Fibroblast of skin of abdomen (primary cell): ENCODE data around the gene STAT1.
"Not testable (repeated sequence)": the region's sequence is repeated elsewhere in the genome, so short reads cannot be mapped to it uniquely, and the experiment has no call there.

Experiments
- DNase-seq: peaks from one replicate; pipeline ENCODE4 v3.0.0-alpha.2; 2013

Gene STAT1

DNA sequence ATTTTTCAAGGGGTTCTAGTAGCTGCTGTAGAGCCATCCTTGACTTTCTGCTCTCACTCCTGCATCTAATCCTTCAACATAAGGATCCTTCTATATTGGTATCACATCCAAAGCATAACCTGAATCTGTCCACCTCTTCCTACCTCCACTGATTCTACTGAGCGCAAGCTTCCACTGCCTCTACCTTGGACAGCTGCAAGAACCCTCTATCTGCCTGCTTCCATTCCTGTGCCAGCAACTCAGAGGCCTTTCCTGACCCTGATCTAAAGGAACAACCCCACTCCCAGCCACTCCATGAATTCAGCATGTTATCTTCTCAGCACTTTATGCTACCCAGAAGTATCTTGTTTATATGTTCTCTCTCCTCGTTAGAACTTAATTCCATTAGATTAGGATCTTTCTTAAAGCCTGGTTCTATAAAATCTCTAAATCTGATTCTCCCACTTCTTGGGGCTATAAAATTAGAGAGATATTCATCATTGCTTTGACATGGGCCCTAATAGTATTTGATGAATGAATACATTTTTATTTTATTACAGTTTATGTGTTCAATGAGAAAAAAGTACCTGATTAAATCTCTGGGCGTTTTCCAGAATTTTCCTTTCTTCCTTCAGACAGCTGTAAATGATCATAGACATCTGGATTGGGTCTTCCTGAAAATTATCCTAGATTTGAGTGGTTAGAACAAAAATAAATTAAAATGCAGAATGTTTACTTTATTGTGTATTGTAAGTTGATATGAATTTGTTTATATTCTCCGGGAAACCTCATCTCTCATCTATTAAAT is 6.8 kb downstream of the STAT1 start:
- no peak for DNase-seq

DNA sequence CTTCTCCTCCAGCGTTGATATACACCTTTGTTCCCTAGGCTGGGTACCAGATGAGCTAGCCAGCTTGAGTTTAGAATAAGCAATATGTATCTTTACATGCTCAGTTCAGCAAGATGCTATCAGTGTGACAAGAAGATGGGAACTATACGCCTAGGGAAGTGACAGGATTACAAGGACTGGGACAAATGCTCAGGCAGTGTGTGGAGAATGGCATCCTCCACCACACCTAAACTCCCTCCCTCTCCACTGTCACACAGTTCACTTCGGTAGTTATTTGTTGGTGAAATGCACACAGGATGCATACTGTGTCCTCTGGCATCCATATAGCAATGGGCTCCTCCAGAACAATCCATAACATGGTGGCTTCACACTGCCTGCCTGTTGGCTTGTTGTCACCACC is 7.7 kb downstream of the STAT1 start:
- no peak for DNase-seq

DNA sequence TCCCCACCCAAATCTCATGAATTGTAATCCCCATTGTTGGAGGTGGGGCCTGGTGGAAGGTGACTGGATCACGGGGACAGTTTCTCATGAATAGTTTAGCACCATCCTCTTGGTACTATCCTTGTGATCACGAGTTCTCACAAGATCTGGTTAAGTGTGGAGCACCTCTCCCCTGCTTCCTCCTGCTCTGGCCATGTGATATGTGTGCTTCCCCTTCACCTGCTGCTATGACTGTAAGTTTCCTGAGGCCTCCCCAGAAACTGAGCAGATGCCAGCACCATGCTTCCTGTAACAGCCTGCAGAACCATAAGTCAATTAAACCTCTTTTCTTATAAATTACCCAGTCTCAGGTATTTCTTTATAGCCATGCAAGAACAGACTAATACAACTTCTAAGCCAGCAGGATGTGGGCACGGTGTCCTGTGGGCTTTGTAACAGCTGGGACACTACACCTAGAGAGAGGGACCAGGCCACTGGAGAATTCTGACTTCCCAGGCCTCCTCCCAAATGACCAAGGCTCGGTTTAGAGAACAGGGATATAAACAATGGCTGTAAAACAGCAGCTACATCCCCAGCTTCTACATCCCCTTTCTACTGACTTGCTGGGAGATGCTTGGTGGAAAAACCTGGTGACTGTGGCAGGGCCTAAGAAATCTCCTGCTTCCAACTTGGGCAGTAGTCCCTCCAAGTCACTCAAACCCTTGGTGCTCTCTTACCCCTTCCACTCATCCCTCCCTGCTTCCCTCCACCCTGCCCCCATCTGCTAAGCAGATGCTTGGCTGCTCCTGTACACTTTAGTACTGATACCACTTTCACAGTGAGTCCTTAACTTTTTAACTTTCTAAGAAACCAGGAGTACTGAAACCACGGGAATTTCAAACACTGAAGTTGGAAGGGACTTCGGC is 10.3 kb downstream of the STAT1 start:
- DNase-seq: no peak

DNA sequence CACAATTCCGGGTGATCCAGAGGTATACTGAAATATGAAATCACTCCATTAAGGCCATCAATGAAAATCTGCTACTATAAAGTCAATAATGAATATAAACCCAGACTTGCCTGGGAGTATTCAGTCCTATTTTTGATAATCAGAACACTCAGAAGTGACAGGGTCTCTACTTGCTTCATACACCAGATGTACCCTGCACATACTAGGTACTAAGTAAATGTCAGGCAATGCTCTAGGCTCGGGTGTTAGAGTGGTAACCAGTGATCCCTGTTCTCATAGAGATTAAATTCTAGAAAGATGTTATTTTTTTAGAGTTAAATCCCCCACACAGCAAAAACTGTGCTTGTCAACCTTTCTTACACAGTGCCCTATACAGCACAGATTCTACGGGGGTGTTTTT is 12.3 kb downstream of the STAT1 start:
- no peak for DNase-seq

GRCh38 chr2:191001032-191001431 is 12.9 kb downstream of the STAT1 start:
- no peak for DNase-seq

GRCh38 chr2:190999949-191000665 is 13.9 kb downstream of the STAT1 start:
- DNase-seq: no peak

DNA sequence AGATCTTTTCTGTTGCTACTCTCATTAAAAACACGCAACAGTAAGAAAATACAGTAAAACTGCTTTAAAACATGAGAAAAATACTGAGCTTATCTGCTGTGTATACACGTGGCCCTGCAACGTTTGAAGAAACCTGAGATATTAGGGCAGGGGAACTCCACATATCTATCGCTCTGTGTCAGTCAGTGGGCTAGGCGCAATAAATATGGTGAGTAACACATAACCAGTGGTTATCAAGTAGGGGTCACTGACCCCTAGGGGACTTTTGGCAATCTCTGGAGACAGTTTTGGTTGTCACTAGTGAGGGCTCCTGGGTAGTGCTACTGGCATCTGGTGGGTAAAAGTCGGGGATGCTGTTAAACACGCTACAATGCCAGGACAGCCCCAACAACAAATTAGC is 14.9 kb downstream of the STAT1 start:
- no peak for DNase-seq

GRCh38 chr2:190997526-190998113 is 16.4 kb downstream of the STAT1 start:
- no peak for DNase-seq

DNA sequence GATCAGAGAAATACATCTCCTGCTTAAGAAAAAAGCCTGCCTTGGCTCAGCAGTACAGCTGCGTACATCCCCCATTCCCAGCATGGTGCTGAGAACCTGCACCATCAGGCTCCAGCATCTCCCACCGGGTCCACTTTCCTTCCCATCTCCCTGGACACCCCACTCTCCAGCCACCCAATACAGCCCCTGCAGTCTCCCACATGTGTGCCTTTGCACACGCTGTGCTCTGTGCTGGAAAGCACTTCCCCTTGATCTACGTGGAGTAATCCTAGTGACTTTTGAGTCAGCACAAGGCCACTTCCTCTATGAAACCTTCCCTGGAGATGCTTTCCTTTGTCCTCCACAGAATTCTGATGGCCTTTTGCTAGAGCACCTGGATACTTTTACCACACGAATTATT is 17.0 kb downstream of the STAT1 start:
- no peak for DNase-seq

GRCh38 chr2:190996338-190996946 is 17.5 kb downstream of the STAT1 start:
- DNase-seq: peak; percentile 38

DNA sequence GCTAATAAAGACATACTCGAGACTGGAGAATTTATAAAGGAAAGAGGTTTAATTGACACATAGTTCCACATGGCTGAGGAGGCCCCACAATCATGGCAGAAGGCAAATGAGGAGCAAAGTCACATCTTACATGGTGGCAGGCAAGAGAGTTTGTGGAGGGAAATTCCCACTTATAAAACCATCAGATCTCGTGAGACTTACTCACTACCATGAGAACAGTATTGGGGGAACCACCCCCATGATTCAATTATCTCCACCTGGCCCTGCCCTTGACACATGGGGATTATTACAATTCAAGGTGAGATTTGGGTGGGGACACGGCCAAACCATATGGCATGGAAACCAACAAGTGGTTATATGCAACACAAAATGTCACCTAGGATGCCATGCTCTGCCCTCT is 18.7 kb downstream of the STAT1 start:
- not testable (repeated sequence) for DNase-seq

- DNase-seq: no peak
Observed at GRCh38 chr2:190994148-190994547, 19.8 kb downstream of the STAT1 start.

DNA sequence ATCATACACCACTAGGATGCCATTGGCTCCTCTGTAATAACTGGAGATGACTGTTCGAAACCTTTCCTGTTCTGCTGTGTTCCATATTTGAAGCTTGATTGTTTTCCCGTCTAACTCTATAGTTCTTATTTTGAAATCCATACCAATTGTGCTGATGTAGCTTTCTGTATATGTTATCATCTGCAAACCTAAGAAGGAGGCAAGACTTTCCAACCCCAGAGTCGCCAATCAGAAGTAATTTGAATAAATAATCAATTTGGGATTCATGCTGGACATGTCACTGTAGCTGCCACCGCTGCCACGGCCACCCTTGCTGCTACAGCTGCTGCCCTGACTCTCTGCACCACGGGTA is 20.7 kb downstream of the STAT1 start:
- no peak for DNase-seq

DNA sequence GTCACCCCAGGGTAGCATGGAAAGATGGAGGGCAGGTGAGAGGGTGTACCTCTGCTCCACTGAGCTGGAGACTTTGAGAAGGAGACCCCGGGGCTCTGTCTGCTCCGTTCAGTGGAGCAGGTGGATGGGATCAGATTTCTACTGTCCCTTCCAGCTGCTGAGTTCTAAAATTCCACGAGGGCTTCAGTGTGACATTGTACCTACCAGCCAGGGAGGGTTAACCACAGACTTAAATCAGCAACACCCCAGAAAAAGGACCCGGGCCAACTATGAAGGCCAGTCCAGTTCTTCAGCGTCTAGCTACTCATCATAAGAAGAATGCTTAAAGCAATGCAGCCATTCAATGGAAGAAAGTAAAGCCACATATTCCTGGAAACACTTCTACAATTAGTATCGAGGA is 23.8 kb downstream of the STAT1 start:
- DNase-seq: no peak

DNA sequence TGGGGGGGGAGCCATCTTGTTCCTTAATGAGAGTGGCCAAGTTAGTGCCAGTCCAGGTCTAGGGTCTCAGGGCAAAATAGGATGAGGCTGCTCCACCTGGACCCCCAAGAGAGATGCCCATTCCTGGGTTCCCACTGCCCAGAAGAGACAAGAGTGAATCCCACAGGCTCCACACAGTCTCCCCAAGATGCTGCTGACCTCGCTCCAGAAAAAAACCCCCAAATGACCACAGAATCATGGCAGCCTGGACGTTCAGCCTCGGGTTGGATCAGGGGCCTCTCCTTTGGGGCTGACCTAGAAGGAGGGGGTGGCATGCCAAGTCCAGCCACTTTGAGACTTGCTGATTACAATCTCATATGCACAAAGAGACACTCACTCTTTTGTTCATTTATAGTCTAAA is 25.1 kb downstream of the STAT1 start:
- no peak for DNase-seq

DNA sequence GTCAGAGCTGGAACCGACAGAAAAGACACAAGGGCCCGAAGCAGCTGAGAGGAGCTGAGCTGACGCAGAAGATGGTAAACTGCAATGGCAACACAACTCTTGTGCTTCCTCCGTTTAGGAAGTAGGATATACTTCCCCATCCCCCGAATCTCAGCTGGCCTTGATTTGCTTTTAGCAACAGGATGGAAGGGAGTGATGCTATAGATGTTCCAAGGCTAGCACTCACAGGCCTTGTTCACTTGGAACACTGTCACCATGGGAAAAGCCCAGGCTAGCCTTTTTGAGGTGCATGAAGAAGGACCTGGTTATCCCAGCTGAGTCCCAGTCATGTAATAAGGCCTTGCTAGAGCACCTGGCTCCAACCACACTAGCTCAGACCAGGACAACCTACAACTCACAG is 26.0 kb downstream of the STAT1 start:
- DNase-seq: no peak

- DNase-seq: no peak
Observed at GRCh38 chr2:190987116-190987515, 26.9 kb downstream of the STAT1 start.

- DNase-seq: no peak
Observed at GRCh38 chr2:190986221-190986953, 27.6 kb downstream of the STAT1 start.

DNA sequence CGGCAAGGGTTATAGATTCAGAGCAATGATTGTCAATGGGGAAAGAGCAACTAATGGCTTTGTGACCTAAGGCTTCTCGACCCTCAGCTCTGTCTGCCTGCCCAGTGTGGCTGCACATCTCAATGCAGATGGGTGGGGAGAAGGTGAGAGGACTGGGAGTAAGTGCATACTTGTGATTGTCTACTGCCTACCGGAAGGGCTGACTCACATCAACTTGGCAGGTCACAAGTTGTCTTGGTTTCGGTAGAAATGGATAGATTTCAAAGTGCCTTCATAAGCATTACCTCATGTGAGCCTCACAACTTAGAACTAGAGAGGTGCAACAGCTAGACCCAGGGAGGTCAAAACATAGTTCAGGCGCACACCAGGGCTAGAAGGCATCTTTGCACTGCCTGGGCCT is 29.4 kb downstream of the STAT1 start:
- peak; percentile 28 for DNase-seq

- DNase-seq: no peak
Observed at GRCh38 chr2:190982262-190983034, 31.5 kb downstream of the STAT1 start.

GRCh38 chr2:190981733-190982132 is 32.2 kb downstream of the STAT1 start:
- DNase-seq: no peak
